HG02870 (cell line): ENCODE measurements around the gene YOD1.

Source experiments
- ATAC-seq: cut with Tn5 transposase; IDR thresholded peaks from one replicate; pipeline ENCODE4 v1.9.1; 2021; ENCODE audit warnings: mild to moderate bottlenecking, moderate library complexity; ENCODE audit not compliant: unreplicated experiment

Gene YOD1

DNA sequence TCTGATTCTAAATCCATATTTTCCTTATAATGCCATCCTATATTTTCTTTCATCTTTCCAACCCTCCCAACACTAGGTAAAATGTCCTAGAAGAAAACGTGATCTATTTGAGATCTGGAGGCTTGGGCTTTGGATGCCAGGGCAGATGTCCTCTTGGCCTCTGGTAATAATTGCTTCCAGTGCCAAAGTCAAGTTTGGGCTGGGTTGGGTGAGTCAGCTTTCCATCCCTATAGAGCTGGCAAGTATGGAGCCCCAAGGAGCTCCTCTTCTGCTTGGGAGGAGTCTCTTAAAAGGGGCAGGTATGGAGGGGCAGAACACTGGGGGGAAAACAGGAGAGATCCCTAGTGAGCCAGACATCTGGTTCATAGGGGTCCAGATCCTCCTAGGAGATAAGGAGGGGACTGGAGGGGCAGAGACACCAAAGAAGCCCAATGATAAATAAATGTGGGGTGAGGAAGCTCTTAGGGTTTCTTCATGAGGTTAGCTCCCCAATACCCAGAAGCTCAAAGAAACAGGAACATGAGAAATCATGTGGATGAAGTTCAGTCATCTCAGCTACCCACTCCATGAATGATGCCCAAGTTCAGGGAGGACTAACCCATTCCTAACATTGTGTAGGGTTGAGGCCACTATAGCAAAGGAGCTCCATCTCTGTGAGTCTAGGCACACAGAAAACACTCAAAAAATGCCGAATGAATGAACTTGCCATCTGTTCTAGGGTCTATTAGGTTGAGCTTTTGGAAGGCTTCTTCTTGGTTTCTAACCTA, 21.9 kb downstream of the YOD1 start:
- no peak for ATAC-seq

DNA sequence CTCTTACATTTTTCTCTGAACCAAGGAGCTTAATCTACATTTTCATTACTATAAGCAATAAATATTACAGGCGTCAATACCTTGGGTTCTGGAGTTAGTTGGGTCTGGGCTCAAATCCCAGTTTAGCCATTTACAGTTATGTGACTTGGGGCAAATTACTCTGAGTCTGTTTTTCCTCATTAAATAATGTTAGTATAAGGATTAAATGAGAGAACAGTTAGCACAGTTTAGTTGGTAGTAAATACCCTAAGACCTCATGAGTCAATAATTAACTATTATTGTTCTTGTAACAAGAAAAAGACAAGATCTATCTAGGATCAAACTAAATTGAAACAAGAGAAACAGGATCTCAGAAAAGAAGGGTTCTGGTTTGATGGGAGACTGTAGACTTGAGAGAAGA, 23.1 kb downstream of the YOD1 start:
- ATAC-seq: no peak

DNA sequence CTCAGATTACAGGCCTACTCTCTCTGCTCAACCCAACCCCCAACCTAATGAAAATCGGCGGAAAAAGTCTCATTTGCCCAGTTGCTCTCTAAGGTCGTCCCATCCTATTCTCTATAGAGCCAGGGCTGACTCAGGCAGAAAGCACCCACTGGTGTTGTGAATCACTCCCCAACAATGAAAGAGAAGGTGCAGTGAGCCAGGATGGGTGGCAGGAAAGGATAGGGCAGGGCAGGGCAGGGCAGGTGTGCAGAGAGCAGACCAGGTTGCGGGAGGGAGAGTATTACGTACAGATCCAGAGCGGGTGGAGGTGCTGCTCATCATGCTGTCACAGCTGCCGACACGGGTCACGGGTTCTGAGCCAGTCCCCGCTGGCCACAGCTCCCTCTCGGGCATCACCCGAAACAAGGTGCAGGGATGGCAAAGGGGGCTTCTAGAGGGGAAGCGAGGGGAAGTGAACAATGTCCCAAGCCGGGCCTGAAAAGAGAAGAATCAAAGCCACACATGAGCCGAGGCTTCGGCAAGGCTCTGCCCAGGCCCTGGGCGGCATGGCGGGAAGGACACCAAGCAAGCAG, 23.7 kb downstream of the YOD1 start:
- no peak for ATAC-seq

DNA sequence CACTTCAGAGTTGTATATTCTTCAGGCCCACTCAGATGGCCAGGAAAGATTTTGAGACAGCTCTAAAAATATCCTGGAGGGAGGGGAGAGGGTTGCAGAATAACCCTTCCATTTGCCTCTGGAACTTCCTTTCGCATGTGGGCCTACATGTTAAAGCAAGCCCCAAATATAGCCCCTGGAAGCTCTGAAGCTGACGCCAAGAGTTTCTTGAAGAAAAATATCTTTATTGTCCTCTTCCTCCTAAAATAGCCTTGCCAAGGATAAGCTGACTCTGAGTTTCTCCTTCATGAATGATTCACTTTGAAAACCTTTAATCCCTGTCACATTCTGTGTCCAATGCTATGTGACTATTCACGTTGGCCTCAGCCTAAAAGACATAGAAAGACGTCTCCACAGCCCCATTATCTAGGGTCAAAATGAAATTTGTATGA, 24.9 kb downstream of the YOD1 start:
- ATAC-seq: no peak

DNA sequence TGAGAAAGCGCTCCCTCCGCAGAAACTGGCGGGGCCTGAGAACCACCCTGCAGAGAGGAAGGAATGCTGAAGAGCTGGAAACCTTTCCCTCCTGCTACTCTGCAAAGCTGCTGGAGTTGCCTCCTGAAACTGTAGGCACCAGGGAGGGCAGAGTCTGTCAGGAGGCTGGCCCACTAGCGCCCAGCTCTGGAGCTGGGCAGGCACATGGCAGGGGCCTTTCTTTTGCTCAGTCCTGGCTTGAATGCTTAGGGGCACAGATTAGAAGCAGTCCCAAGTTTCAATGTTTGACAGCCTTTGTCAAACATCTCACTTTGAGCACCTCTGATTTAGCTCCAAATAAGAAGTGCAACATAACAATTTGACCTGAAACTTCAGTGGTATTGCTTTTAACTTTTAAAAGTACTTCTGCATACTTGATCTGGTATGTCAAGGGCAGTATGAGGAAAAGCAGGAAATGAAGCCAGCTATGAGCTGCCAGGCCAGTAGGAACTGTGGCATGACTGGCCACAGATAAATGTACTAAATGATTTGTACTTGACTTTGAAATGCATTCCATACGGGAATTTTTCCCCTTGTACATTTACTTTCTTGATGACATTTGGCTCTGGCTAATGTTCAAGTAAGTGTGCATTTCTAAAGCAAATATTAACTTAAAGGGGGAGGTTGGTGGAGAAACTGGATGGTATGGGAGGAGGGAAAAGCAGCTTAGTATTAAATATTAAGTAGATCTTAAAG, 25.7 kb downstream of the YOD1 start:
- no peak for ATAC-seq

GRCh38 chr1:207024202-207025145, 26.5 kb downstream of the YOD1 start:
- ATAC-seq: no peak

GRCh38 chr1:207022996-207023679, 27.9 kb downstream of the YOD1 start:
- ATAC-seq: no peak

DNA sequence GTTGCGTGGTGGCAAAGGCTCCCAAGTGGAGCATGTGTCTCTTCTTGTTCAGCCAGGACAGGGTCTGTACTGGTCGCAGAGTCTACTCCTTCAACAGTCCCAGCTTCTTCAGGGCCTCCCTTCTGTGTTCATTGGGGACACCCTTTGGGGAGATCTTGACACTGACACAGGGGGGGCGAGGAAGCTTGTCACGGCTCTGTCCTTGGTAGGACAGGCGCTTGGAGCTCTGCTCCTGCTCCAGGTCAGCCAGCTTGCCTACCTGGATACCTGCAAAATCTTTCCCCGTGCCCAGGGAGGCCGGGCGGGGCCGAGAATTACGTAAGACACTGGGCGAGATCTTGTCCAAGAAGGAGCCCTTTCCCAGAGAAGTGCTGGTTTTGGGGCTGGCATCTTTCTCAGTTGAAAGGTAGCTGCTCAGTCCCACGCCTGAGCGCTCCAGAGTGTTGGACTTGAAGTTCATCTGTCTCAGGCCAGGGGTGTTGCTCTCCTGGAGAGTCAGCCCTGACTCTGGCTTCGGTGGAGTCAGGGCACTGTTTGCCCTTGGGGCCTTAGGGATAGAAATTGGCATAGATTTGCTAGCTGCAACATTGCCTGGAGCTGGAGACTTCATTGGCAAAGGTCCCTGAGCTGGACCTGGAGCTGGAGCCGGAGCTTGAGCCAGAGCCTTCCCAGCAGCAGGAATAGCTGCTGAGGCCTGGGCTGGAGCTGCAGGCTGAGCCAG, 29.0 kb downstream of the YOD1 start:
- no peak for ATAC-seq

- ATAC-seq: no peak
These were observed 29.7 kb downstream of the YOD1 start for GRCh38 chr1:207021139-207021861.

GRCh38 chr1:207020709-207021107, 30.3 kb downstream of the YOD1 start:
- ATAC-seq: no peak

DNA sequence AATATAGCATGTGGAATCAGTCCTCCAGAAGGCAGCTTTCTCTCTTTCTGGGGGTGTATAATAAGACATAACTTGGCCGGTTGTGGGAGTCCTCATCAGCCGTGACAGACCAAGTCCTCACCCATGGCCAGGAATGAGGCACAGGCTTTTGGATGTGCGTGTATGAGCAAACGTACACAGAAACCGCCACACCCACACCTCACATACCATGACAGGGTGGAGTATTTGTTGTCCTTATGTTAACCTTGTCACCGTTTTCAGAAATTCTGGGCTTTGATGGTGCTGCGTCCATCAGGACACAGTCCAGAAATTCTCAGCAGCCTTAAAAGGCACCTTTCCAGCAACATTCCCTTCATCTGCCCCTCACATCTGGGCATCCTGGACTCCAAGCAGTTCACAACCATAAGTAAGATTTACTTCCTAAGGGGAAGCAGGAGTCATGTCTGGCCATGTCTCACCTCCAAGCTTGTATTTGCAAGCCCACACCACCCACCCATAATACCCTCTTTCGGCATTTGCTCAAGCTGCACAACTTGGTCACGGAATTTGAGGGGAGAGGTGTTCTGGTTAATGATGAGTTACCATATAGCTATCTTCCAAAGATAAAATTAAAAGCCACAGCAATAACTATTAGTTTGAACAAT, 30.8 kb downstream of the YOD1 start:
- no peak for ATAC-seq

DNA sequence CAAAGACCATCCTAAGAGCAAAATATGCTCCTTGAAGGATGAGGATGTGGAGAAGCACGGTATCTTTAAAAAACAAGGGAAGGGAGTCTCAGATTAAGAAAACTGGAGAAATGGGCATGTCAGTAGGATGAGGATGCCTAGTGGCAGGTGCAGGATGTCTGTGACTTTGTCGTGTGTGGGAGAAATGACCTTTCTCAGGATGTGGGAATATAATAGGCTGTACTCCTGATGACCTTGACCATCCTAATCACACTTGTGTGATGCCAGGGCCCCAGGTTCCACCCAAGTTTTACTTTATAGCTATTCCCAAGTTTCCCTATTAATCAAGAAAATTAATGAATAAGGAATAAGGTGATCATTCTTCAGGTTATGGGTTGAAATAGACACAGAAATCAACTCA, 31.3 kb downstream of the YOD1 start:
- no peak for ATAC-seq

DNA sequence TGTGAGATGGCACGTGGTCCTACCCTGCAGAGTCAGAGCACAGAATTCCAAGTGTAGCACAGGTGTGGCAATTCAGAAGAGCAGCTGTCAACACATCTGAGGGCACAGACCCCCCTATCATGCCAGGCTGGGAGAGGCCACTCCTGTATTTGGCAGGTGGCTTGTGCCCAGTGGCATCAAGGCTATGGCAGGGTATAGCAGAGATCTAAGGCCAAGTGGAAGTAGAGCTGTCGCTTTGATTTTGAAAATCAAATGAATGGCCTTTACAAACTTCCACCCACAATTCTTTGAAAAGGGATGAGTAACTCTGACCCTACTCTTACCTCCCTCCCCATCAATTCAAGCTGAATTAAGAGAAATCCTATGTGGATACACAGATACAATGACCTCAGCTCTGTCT, 31.8 kb downstream of the YOD1 start:
- no peak for ATAC-seq

DNA sequence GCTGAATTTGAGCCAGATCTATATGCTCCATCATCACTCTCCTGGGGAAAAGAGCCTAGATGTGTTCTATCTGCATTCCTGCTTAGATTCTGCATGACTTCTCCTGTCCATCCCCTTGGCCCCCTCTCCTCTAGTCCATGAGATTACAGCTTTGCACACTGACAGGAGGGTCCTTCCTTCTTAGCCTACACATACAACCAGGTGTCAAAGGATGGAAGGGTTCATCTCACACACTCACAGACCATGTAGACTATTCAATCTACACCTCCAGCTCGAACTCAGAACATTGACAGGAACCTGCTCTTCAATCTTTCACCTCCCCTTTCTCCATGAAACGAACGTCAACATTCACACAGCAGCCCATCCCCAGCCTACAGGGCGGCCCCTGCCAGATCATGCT, 32.3 kb downstream of the YOD1 start:
- no peak for ATAC-seq

- no peak for ATAC-seq
These were observed 33.1 kb downstream of the YOD1 start for GRCh38 chr1:207017615-207018559.

DNA sequence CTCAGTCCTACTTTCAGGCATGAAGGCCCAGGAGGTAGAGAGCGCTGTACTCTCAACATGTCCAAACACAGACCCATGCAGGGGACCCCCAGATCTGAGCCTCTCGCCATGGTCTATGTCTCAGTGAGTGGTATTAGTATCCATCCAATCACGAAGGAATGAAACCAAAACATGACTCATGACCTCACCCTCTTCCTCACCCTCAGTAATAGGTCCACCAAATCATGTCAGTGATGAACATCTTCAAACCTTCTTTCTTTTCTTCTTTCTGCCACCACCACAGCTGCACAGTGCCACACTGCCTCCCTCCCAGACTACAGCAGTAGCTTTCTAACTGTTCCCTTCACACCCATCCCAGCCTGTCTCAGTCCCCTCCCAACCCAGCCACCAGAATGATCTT, 35.2 kb downstream of the YOD1 start:
- ATAC-seq: no peak

DNA sequence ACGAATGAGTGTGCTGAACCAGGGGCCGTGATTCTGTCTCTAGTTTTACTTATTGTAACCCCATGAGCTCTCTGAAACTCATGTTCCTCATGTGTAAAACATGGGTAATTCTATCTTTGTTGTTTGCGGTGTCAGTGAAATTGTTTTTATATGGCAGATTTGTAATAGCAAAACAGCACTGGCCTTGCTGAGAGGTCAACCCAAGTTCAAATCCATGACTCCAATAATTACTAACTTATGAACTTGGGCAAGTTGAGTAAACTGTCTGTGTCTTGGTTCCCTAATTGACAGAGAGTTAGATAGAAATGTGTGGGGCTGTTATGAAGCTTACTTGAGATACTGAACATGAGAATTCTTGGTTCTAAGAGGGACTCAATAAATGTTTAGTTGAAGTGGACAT, 36.3 kb downstream of the YOD1 start:
- no peak for ATAC-seq
